ENCODE results near the gene CAPS.

- TF ChIP-seq TAF1 (IDR thresholded peaks at IDR 0.05; ENCODE audit: borderline replicate concordance, insufficient read depth, low read length) (no peak), POLR2AphosphoS5 (IDR thresholded peaks at IDR 0.05; ENCODE audit: low read depth, low read length) (no peak)
Observed at GRCh38 chr19:5943623-5944022, 29.6 kb downstream of the CAPS start.

All from PFSK-1 (cell line).